ENCODE results near the gene USE1. TPM values are rescaled to one million over a fixed set of nuclear protein-coding genes. Genes with fewer than 3 reads are reported as not detected.

USE1 gene
- total RNA-seq, 1 experiment from 2014 or later, result 26.2 TPM

- no peaks in the 10 kb centered on the region for H3K4me1 ChIP-seq (ENCODE audit: control insufficient read depth, insufficient read depth, low read length)
- H3K27ac ChIP-seq (ENCODE audit: low read length), result no peak overlapping the region
- ChIA-PET POLR2A (no interaction called here), CTCF (no interaction called here)
- intact Hi-C loops (cut with micrococcal nuclease; ENCODE audit: unreplicated experiment), result no loop called here
- in situ Hi-C loops (cut with HindIII; ENCODE audit: low pct_unique_long_range_greater_than_20kb, low sequenced_read_pairs), result no loop called here
- BruUV-seq (replicated peaks), result TSS peak; percentile 79
- no peak overlapping the region for H3K4me3 ChIP-seq (ENCODE audit: low read depth in 2 of 2, low read length in 2 of 2)
- ATAC-seq (no peak), DNase-seq (ENCODE audit: low read depth, low spot score) (no peak)
- H3K27me3 ChIP-seq (ENCODE audit: control insufficient read depth, insufficient read depth, low read length), result no peaks in the 10 kb centered on the region
- no peaks in the 10 kb centered on the region for H3K9me3 ChIP-seq (ENCODE audit: control insufficient read depth, insufficient read depth, low read depth, low read length)
- no peak for TF ChIP-seq SIN3A (IDR thresholded peaks at IDR 0.05; ENCODE audit: borderline replicate concordance, insufficient read depth, low read depth, low read length)
- no peak for TF ChIP-seq REST (IDR thresholded peaks at IDR 0.05; ENCODE audit: insufficient read depth in 1 of 2, low read depth in 2 of 2, low read length in 1 of 2)
- no peak for TF ChIP-seq TCF7L2 (IDR thresholded peaks at IDR 0.05; ENCODE audit: low read depth, low read length)
- no peak for TF ChIP-seq POLR2AphosphoS5 (IDR thresholded peaks at IDR 0.05; ENCODE audit: low read depth, low read length)
- no peak for TF ChIP-seq CTCF (IDR thresholded peaks at IDR 0.05)
- no peaks in the 10 kb centered on the region for H3K36me3 ChIP-seq (ENCODE audit: control insufficient read depth, insufficient read depth, low read length)
Observed at GRCh38 chr19:17183858-17184321, 31.3 kb upstream of the USE1 start.

- no peak for DNase-seq (ENCODE audit: low read depth, low spot score)
- Histone ChIP-seq H3K9me3 (ENCODE audit: control insufficient read depth, insufficient read depth, low read depth, low read length) (no peaks in the 10 kb centered on the region), H3K4me3 (ENCODE audit: low read depth in 2 of 2, low read length in 2 of 2) (no peak overlapping the region), H3K27me3 (ENCODE audit: control insufficient read depth, insufficient read depth, low read length) (no peaks in the 10 kb centered on the region), H3K4me1 (ENCODE audit: control insufficient read depth, insufficient read depth, low read length) (no peaks in the 10 kb centered on the region), H3K36me3 (ENCODE audit: control insufficient read depth, insufficient read depth, low read length) (no peaks in the 10 kb centered on the region), H3K27ac (ENCODE audit: low read length) (no peak overlapping the region)
- CTCF ChIA-PET, result no interaction called here
- intact Hi-C loops (cut with micrococcal nuclease; ENCODE audit: unreplicated experiment), result no loop called here
- no peak for ATAC-seq
- in situ Hi-C loops (cut with HindIII; ENCODE audit: low pct_unique_long_range_greater_than_20kb, low sequenced_read_pairs), result no loop called here
- POLR2A ChIA-PET, result no interaction called here
- no TSS peak for BruUV-seq (replicated peaks)
- TF ChIP-seq SIN3A (IDR thresholded peaks at IDR 0.05; ENCODE audit: borderline replicate concordance, insufficient read depth, low read depth, low read length), result no peak
- TF ChIP-seq CTCF (IDR thresholded peaks at IDR 0.05), result no peak
- no peak for TF ChIP-seq TCF7L2 (IDR thresholded peaks at IDR 0.05; ENCODE audit: low read depth, low read length)
- TF ChIP-seq REST (IDR thresholded peaks at IDR 0.05; ENCODE audit: insufficient read depth in 1 of 2, low read depth in 2 of 2, low read length in 1 of 2), result no peak
- no peak for TF ChIP-seq POLR2AphosphoS5 (IDR thresholded peaks at IDR 0.05; ENCODE audit: low read depth, low read length)
Observed at GRCh38 chr19:17184371-17184841, 30.8 kb upstream of the USE1 start.

All from Panc1 (cell line).